ENCODE results near the gene ZBTB25. TPM values are rescaled to one million over a fixed set of nuclear protein-coding genes. Genes with fewer than 3 reads are reported as not detected.
"Not testable (repeated sequence)": the region's sequence is repeated elsewhere in the genome, so short reads cannot be mapped to it uniquely, and the experiment has no call there.

Gene ZBTB25
- total RNA-seq, 1 donor from 2014 or later, result 2.9 TPM

DNA sequence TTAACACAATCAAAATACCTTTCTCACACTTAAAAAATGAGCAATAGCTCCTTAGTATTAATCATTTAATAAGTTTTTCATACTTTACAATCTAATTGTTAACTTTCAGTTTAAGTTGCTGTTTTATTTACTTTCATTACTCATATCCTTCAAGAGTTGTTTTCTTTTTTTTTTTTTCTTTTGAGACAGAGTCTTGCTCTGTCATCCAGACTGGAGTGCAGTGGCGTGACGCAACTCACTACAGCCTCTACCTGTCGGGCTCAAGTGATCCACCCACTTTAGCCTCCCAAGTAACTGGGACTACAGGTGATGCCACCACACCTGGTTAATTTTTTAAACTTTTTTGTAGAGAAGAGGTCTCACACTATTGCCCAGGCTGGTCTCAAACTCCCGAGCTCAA is 17.1 kb upstream of the ZBTB25 start:
- H3K4me3 ChIP-seq, result no peak overlapping the region
- TF ChIP-seq, protein P1, sequence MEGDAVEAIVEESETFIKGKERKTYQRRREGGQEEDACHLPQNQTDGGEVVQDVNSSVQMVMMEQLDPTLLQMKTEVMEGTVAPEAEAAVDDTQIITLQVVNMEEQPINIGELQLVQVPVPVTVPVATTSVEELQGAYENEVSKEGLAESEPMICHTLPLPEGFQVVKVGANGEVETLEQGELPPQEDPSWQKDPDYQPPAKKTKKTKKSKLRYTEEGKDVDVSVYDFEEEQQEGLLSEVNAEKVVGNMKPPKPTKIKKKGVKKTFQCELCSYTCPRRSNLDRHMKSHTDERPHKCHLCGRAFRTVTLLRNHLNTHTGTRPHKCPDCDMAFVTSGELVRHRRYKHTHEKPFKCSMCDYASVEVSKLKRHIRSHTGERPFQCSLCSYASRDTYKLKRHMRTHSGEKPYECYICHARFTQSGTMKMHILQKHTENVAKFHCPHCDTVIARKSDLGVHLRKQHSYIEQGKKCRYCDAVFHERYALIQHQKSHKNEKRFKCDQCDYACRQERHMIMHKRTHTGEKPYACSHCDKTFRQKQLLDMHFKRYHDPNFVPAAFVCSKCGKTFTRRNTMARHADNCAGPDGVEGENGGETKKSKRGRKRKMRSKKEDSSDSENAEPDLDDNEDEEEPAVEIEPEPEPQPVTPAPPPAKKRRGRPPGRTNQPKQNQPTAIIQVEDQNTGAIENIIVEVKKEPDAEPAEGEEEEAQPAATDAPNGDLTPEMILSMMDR (IDR thresholded peaks at IDR 0.05), result no peak
- peaks cover 15 to 21% of the 10 kb centered on the region in 2 donors for H3K36me3 ChIP-seq
- no peak for DNase-seq (ENCODE audit: low spot score in 2 of 2)
- no peaks in the 10 kb centered on the region for H3K9me3 ChIP-seq
- H3K4me1 ChIP-seq, result no peaks in the 10 kb centered on the region
- H3K27ac ChIP-seq, result no peak overlapping the region
- intact Hi-C loops (cut with DNase I), result no loop called here
- no peaks in the 10 kb centered on the region for H3K27me3 ChIP-seq

DNA sequence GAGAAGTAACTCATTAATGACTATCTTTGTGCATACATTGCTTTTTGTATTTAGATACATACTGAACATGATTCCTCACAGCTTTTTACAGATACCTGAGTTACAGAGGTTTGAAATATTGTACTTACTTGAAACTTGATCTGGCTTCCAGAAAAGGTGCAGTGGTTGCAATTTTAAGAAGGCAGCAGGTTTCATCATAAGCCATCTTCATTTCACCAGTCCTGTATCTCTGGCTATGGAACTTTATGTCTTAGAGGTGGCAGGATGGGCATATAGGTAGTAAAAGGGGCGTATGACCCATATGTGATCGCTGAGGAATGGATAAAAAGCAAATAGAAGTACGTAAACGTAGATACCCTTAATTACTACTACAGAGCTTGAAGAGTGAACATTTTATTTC is 14.6 kb upstream of the ZBTB25 start:
- Histone ChIP-seq H3K36me3 (peaks cover 12 to 19% of the 10 kb centered on the region in 2 donors), H3K27ac (no peak overlapping the region), H3K4me1 (peaks cover 0 to 5% of the 10 kb centered on the region in 2 donors), H3K27me3 (no peaks in the 10 kb centered on the region), H3K9me3 (no peaks in the 10 kb centered on the region), H3K4me3 (no peak overlapping the region)
- intact Hi-C loops (cut with DNase I), result no loop called here
- DNase-seq (ENCODE audit: low spot score in 2 of 2), result no peak
- TF ChIP-seq, protein P1 (IDR thresholded peaks at IDR 0.05), result no peak

DNA sequence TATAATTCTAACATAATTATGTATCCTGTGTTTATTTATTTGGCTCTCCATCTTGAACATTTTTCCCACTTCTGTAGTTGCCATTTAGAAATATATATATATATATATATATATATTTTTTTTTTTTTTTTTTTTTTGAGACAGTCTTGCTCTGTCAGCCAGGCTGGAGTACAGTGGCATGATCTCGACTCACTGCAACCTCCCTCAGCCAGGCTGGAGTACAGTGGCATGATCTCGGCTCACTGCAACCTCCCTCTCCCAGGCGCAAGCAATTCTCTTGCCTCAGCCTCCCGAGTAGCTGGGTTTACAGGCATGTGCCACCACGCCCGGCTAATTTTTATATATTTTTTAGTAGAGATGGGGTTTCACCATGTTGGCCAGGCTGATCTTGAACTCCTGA is 14.0 kb upstream of the ZBTB25 start:
- H3K27me3 ChIP-seq; H3K9me3 ChIP-seq; H3K4me3 ChIP-seq; H3K27ac ChIP-seq; H3K4me1 ChIP-seq; DNase-seq (ENCODE audit: low spot score in 2 of 2); intact Hi-C loops (cut with DNase I): not testable (repeated sequence)
- H3K36me3 ChIP-seq, result peaks cover 7 to 14% of the 10 kb centered on the region in 2 donors

DNA sequence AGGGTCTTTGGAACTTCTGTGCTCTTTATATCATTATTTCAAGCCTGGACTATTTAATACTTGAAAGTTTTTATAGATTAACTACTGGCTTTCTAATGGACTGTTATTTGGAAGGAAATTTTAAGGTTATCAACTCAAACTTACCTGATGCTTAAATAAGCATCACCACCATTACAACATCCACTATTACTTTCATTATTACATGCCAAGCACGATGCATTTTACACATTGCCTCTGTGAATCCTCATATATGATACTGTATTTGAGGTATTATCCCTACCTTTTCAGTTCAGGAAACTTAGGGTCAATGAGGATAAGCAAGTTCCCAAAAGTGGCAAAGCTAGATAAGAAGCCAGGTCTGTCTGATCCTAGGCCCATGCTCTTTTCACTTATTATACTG is 13.3 kb upstream of the ZBTB25 start:
- peaks cover 2 to 7% of the 10 kb centered on the region in 2 donors for H3K36me3 ChIP-seq
- TF ChIP-seq, protein P1 (IDR thresholded peaks at IDR 0.05), result no peak
- no peak overlapping the region for H3K27ac ChIP-seq
- H3K4me3 ChIP-seq, result no peak overlapping the region
- no peaks in the 10 kb centered on the region for H3K9me3 ChIP-seq
- no peaks in the 10 kb centered on the region for H3K27me3 ChIP-seq
- no peak for DNase-seq (ENCODE audit: low spot score in 2 of 2)
- intact Hi-C loops (cut with DNase I), result no loop called here
- H3K4me1 ChIP-seq, result peaks cover 3 to 5% of the 10 kb centered on the region in 2 donors

DNA sequence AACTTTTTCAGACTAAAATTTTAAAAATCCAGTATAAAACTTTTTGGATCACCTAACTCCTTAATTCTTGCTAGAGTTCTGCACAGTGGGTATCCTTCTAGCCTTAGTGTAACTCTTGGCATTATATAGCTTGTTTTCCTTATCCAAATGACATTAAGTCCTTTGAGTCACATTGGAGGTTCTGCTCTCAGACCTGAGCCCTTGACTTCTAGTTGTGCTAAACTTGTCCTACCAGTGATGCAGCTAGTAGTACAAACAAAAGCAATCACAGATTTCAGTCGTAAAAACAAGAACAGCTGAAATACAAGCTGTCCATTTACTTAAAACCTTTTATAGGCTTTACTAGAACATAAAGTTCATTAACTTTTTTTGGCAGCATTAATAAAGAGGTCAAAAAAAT is 11.4 kb upstream of the ZBTB25 start:
- Histone ChIP-seq H3K27me3 (no peaks in the 10 kb centered on the region), H3K4me1 (peaks cover 5 to 16% of the 10 kb centered on the region in 2 donors), H3K27ac (no peak overlapping the region), H3K36me3 (no peaks in the 10 kb centered on the region), H3K4me3 (no peak overlapping the region), H3K9me3 (no peaks in the 10 kb centered on the region)
- TF ChIP-seq, protein P1 (IDR thresholded peaks at IDR 0.05), result no peak
- intact Hi-C loops (cut with DNase I), result no loop called here
- DNase-seq (ENCODE audit: low spot score in 2 of 2), result no peak

DNA sequence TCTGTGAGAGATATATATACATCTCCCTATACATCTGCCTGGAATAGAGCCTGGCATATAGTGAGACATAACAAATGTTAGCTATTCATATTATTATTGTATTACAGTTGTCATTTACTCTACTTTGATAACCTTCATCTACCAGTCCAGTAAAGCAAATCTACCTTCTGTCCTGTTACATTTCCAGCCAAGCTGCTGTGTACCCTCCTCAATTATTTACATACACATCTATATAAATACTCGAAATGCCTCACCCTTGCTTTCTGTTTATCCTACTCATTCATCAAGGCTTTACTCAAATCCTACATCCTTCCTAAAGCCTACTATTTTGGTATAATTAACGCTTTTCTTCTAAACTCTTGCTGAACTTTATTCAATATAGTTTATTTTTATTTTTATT is 9.6 kb upstream of the ZBTB25 start:
- Histone ChIP-seq H3K9me3 (no peaks in the 10 kb centered on the region), H3K4me3 (no peak overlapping the region), H3K36me3 (no peaks in the 10 kb centered on the region), H3K4me1 (peaks cover 8 to 16% of the 10 kb centered on the region in 2 donors), H3K27ac (no peak overlapping the region), H3K27me3 (no peaks in the 10 kb centered on the region)
- TF ChIP-seq, protein P1 (IDR thresholded peaks at IDR 0.05), result no peak
- DNase-seq (ENCODE audit: low spot score in 2 of 2), result no peak
- intact Hi-C loops (cut with DNase I), result no loop called here

Data from ascending aorta (tissue), 2 donors.